Activated CD8-positive, alpha-beta memory T cell treated with anti-CD3 and anti-CD28 coated beads for 4 hours (primary cell): ENCODE measurements around the gene MESD.
A peak's percentile ranks its signal among the peaks of the same experiment; 100 is the strongest.
"Not testable (repeated sequence)": the region's sequence is repeated elsewhere in the genome, so short reads cannot be mapped to it uniquely, and the experiment has no call there.

ENCODE experiments used
- DNase-seq, 2 donors: peaks; one replicate each; pipeline ENCODE4 v3.0.0-alpha.2; 2020; ENCODE audit warnings: low read depth in 2 of 2

Gene MESD

GRCh38 chr15:80965454-80965853 lies 24.2 kb downstream of the MESD start:
- DNase-seq = not testable (repeated sequence)

GRCh38 chr15:80958818-80959495 lies 30.7 kb downstream of the MESD start:
- DNase-seq = no peak

- no peak for DNase-seq
Measured at GRCh38 chr15:80957976-80958375, 31.6 kb downstream of the MESD start.

GRCh38 chr15:80957556-80957955 lies 32.1 kb downstream of the MESD start:
- DNase-seq = no peak

GRCh38 chr15:80955571-80956452 lies 33.8 kb downstream of the MESD start:
- peak; percentile 24 to 34 for DNase-seq

GRCh38 chr15:80953953-80954778 lies 35.5 kb downstream of the MESD start:
- no peak for DNase-seq

DNA sequence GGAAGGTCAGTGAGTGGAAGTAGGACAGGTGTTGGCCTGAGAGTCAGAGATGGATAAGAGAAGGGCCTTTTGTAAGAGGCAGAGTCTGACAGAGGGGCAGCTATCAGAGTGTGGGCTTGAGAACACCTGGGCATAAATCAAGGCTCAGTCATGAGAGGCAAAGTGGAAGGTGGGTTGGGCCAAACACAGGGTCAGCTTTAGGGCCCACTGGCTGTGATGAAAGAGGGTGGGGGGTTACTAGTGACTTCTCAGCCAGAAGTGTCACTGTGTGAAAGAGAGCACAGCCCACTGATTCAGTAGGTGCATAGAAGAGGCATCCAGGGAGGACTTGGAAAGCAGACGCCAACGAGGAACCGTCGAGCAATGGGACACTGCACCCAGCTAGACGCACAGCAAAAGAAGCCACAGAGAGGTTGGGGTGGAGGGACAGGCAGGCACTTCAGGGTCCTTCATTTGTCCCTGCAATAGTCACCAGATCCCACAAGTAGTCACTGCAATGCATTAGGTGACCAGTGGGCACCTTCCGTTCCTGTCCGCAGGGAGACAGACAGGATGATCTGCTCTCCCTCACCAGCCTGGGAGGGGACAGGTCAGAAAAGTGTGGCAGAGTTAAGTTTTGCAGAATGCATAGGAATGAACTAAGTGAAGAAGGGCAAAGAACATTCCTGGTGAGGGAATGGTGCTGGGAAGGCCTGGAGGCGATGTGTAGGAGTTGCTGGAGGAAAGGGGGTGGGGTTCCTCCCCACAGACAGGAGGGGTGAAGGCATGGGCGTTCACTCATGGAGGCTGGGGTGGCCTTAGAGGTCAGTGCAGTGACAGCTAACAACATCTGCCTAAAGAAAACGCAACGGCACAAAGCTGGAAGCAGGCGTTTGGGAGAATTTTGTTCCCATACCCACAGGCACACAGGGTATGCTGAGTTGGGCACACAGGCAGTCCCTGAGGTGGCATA lies 36.3 kb downstream of the MESD start:
- no peak for DNase-seq

GRCh38 chr15:80951941-80952340 lies 37.7 kb downstream of the MESD start:
- DNase-seq = no peak

- DNase-seq = no peak
Measured at GRCh38 chr15:80950291-80951078, 39.1 kb downstream of the MESD start.

- no peak for DNase-seq
Measured at GRCh38 chr15:80949756-80950155, 39.9 kb downstream of the MESD start.

GRCh38 chr15:80948651-80949292 lies 40.8 kb downstream of the MESD start:
- DNase-seq = no peak

GRCh38 chr15:80946576-80946975 lies 43.0 kb downstream of the MESD start:
- DNase-seq = no peak

GRCh38 chr15:80945605-80946004 lies 44.0 kb downstream of the MESD start:
- no peak for DNase-seq

DNA sequence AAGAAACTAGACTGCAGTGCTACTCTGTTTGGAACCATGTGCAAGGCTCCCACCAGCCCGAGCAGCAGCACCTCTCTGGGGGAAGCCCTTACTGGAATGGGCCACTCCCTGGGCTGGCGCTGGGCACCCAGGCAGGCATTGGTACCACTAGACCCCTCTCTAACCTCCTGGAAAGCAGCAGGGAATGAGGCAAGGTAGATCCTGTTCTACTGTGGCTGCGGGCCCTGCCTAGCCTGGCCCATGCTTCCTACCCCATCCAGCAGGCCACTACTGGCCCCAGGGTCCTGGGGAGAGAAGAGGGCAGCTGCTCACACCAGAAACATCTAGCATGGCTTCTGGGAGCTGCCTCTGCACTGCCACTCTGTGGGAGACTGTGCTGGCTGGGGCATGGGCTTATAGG lies 44.8 kb downstream of the MESD start:
- no peak for DNase-seq

DNA sequence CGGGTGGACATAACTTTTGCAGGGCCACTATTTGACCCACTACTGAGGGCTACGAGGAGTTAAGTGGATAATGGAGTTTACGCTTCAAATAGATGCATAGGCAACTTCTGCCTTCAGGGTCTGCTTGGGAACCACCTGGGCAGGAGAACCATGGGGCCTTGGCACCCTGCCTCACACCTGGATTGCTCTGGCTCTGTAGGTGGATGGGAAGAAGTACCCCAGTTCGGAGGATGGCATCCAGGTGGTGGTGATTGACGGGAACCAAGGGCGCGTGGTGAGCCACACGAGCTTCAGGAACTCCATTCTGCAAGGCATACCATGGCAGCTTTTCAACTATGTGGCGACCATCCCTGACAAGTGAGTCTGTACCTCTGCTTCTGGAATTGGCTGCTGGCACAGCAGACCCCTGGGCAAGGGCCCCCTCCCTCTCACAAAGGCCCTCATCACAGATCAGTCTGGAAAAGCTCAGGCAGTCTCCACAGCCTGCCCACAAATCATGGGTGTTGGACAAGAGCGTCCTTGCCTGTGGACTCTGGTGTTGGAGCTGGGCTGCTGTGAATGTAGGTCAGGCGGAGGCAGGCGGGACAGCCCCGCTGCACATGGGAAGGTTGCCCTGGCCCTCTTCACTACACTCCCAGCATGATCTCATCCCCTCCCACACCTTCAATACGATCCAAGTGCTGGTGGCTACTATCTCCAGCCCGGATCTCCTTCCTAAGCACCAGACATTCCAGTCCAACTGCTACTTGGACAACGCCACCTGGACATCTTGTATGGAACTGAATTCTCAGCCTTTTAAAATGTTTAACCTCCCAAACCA lies 46.7 kb downstream of the MESD start:
- DNase-seq = no peak

GRCh38 chr15:80942266-80942665 lies 47.4 kb downstream of the MESD start:
- DNase-seq = no peak

GRCh38 chr15:80940851-80941250 lies 48.8 kb downstream of the MESD start:
- no peak for DNase-seq

DNA sequence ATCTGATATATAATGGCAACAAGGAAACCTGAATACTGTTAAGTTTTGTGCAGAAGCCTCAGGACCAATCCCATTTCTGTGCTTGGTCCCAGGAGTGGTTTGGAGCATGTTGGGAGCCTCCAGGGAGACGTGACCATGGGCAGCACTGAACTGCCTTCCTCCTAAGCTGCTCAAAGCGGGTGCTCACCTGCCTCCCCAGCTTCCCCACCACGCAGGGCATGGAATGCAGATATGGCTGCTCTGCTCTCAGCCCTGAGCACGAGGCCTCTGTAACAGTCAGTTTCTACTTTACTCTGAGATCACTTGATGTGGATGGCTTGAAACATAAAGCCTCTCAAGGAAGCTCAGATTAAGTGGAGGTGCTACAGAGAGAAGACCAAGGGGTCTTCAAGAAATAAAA lies 49.3 kb downstream of the MESD start:
- no peak for DNase-seq

- DNase-seq = no peak
Measured at GRCh38 chr15:80939216-80939615, 50.4 kb downstream of the MESD start.
